ENCODE results near the gene FBXO36.

GRCh38 chr2:229899604-229900003, 22.7 kb upstream of the FBXO36 start:
- TF ChIP-seq NFIC (IDR thresholded peaks at IDR 0.05; ENCODE audit: low read length) (no peak), ZFX (CRISPR knock-in tag; IDR thresholded peaks at IDR 0.05; ENCODE audit: low read depth) (no peak), CREB3 (CRISPR knock-in tag; IDR thresholded peaks at IDR 0.05) (no peak)

Data from HepG2 (cell line).